Measurements from ENCODE around the gene SPI1.

Gene SPI1

GRCh38 chr11:47329987-47330931 is 48.1 kb downstream of the SPI1 start:
- Histone ChIP-seq H3K27ac (ENCODE audit: low read length) (no peak overlapping the region), H3K27me3 (ENCODE audit: control insufficient read depth, insufficient read depth, low read length) (no peaks in the 10 kb centered on the region), H3K4me1 (ENCODE audit: control insufficient read depth, insufficient read depth, low read length) (no peaks in the 10 kb centered on the region), H3K4me3 (ENCODE audit: low read length) (no peak overlapping the region), H3K36me3 (ENCODE audit: control insufficient read depth, insufficient read depth, low read length) (peaks cover 13% of the 10 kb centered on the region), H3K9me3 (ENCODE audit: control insufficient read depth, insufficient read depth, low read length) (no peaks in the 10 kb centered on the region)
- DNase-seq (ENCODE audit: low read depth, low spot score): no peak
- no CpG with 5 or more reads among the region's 16 CpGs for WGBS (ENCODE audit: insufficient coverage, insufficient read length)

- no peak for DNase-seq (ENCODE audit: low read depth, low spot score)
- Histone ChIP-seq H3K27me3 (ENCODE audit: control insufficient read depth, insufficient read depth, low read length) (no peaks in the 10 kb centered on the region), H3K27ac (ENCODE audit: low read length) (no peak overlapping the region), H3K9me3 (ENCODE audit: control insufficient read depth, insufficient read depth, low read length) (no peaks in the 10 kb centered on the region), H3K4me1 (ENCODE audit: control insufficient read depth, insufficient read depth, low read length) (no peaks in the 10 kb centered on the region), H3K4me3 (ENCODE audit: low read length) (no peak overlapping the region), H3K36me3 (ENCODE audit: control insufficient read depth, insufficient read depth, low read length) (peaks cover 13% of the 10 kb centered on the region)
- WGBS (ENCODE audit: insufficient coverage, insufficient read length): no CpG with 5 or more reads among the region's 12 CpGs
Measured at GRCh38 chr11:47329431-47329986, 48.8 kb downstream of the SPI1 start.

GRCh38 chr11:47328449-47329390 is 49.6 kb downstream of the SPI1 start:
- DNase-seq (ENCODE audit: low read depth, low spot score): no peak
- no peaks in the 10 kb centered on the region for H3K4me1 ChIP-seq (ENCODE audit: control insufficient read depth, insufficient read depth, low read length)
- WGBS (ENCODE audit: insufficient coverage, insufficient read length): no CpG with 5 or more reads among the region's 29 CpGs
- peaks cover 13% of the 10 kb centered on the region for H3K36me3 ChIP-seq (ENCODE audit: control insufficient read depth, insufficient read depth, low read length)
- H3K27me3 ChIP-seq (ENCODE audit: control insufficient read depth, insufficient read depth, low read length): no peaks in the 10 kb centered on the region
- no peak overlapping the region for H3K27ac ChIP-seq (ENCODE audit: low read length)
- H3K9me3 ChIP-seq (ENCODE audit: control insufficient read depth, insufficient read depth, low read length): no peaks in the 10 kb centered on the region
- H3K4me3 ChIP-seq (ENCODE audit: low read length): no peak overlapping the region

- WGBS (ENCODE audit: insufficient coverage, insufficient read length): no CpG with 5 or more reads among the region's 5 CpGs
- Histone ChIP-seq H3K27me3 (ENCODE audit: control insufficient read depth, insufficient read depth, low read length) (no peaks in the 10 kb centered on the region), H3K9me3 (ENCODE audit: control insufficient read depth, insufficient read depth, low read length) (no peaks in the 10 kb centered on the region), H3K4me1 (ENCODE audit: control insufficient read depth, insufficient read depth, low read length) (no peaks in the 10 kb centered on the region), H3K36me3 (ENCODE audit: control insufficient read depth, insufficient read depth, low read length) (peaks cover 13% of the 10 kb centered on the region), H3K27ac (ENCODE audit: low read length) (no peak overlapping the region), H3K4me3 (ENCODE audit: low read length) (no peak overlapping the region)
- no peak for DNase-seq (ENCODE audit: low read depth, low spot score)
Measured at GRCh38 chr11:47327949-47328348, 50.4 kb downstream of the SPI1 start.

- no peak for DNase-seq (ENCODE audit: low read depth, low spot score)
Measured at GRCh38 chr11:47327025-47327424, 51.3 kb downstream of the SPI1 start.

GRCh38 chr11:47326198-47326597 is 52.1 kb downstream of the SPI1 start:
- H3K9me3 ChIP-seq (ENCODE audit: control insufficient read depth, insufficient read depth, low read length): no peaks in the 10 kb centered on the region
- peaks cover 13% of the 10 kb centered on the region for H3K36me3 ChIP-seq (ENCODE audit: control insufficient read depth, insufficient read depth, low read length)
- no peaks in the 10 kb centered on the region for H3K27me3 ChIP-seq (ENCODE audit: control insufficient read depth, insufficient read depth, low read length)
- no CpG with 5 or more reads among the region's 12 CpGs for WGBS (ENCODE audit: insufficient coverage, insufficient read length)
- DNase-seq (ENCODE audit: low read depth, low spot score): no peak
- H3K4me1 ChIP-seq (ENCODE audit: control insufficient read depth, insufficient read depth, low read length): no peaks in the 10 kb centered on the region
- no peak overlapping the region for H3K27ac ChIP-seq (ENCODE audit: low read length)
- H3K4me3 ChIP-seq (ENCODE audit: low read length): no peak overlapping the region

More at GRCh38 chr11:47327025-47327424, 51.3 kb downstream of the SPI1 start:
- no peaks in the 10 kb centered on the region for H3K27me3 ChIP-seq (ENCODE audit: control insufficient read depth, insufficient read depth, low read length)
- no peaks in the 10 kb centered on the region for H3K9me3 ChIP-seq (ENCODE audit: control insufficient read depth, insufficient read depth, low read length)
- no peaks in the 10 kb centered on the region for H3K4me1 ChIP-seq (ENCODE audit: control insufficient read depth, insufficient read depth, low read length)
- H3K27ac ChIP-seq (ENCODE audit: low read length): no peak overlapping the region
- no peak overlapping the region for H3K4me3 ChIP-seq (ENCODE audit: low read length)
- no CpG with 5 or more reads among the region's 13 CpGs for WGBS (ENCODE audit: insufficient coverage, insufficient read length)
- H3K36me3 ChIP-seq (ENCODE audit: control insufficient read depth, insufficient read depth, low read length): peaks cover 13% of the 10 kb centered on the region

- Histone ChIP-seq H3K27me3 (ENCODE audit: control insufficient read depth, insufficient read depth, low read length) (no peaks in the 10 kb centered on the region), H3K4me1 (ENCODE audit: control insufficient read depth, insufficient read depth, low read length) (no peaks in the 10 kb centered on the region), H3K27ac (ENCODE audit: low read length) (no peak overlapping the region), H3K9me3 (ENCODE audit: control insufficient read depth, insufficient read depth, low read length) (no peaks in the 10 kb centered on the region), H3K4me3 (ENCODE audit: low read length) (no peak overlapping the region), H3K36me3 (ENCODE audit: control insufficient read depth, insufficient read depth, low read length) (peaks cover 13% of the 10 kb centered on the region)
- DNase-seq (ENCODE audit: low read depth, low spot score): no peak
- WGBS (ENCODE audit: insufficient coverage, insufficient read length): no CpG with 5 or more reads among the region's 15 CpGs
Measured at GRCh38 chr11:47325271-47326041, 52.9 kb downstream of the SPI1 start.

GRCh38 chr11:47324520-47324919 is 53.8 kb downstream of the SPI1 start:
- Histone ChIP-seq H3K36me3 (ENCODE audit: control insufficient read depth, insufficient read depth, low read length) (peaks cover 11% of the 10 kb centered on the region), H3K27me3 (ENCODE audit: control insufficient read depth, insufficient read depth, low read length) (no peaks in the 10 kb centered on the region), H3K27ac (ENCODE audit: low read length) (no peak overlapping the region), H3K9me3 (ENCODE audit: control insufficient read depth, insufficient read depth, low read length) (no peaks in the 10 kb centered on the region), H3K4me1 (ENCODE audit: control insufficient read depth, insufficient read depth, low read length) (no peaks in the 10 kb centered on the region), H3K4me3 (ENCODE audit: low read length) (no peak overlapping the region)
- no CpG with 5 or more reads among the region's 12 CpGs for WGBS (ENCODE audit: insufficient coverage, insufficient read length)
- no peak for DNase-seq (ENCODE audit: low read depth, low spot score)

GRCh38 chr11:47318166-47318565 is 60.2 kb downstream of the SPI1 start:
- H3K4me3 ChIP-seq (ENCODE audit: low read length): no peak overlapping the region
- no peaks in the 10 kb centered on the region for H3K27me3 ChIP-seq (ENCODE audit: control insufficient read depth, insufficient read depth, low read length)
- WGBS (ENCODE audit: insufficient coverage, insufficient read length): no CpG with 5 or more reads among the region's 2 CpGs
- H3K27ac ChIP-seq (ENCODE audit: low read length): no peak overlapping the region
- H3K4me1 ChIP-seq (ENCODE audit: control insufficient read depth, insufficient read depth, low read length): no peaks in the 10 kb centered on the region
- DNase-seq (ENCODE audit: low read depth, low spot score): no peak
- no peaks in the 10 kb centered on the region; the same call in 1 of the 2 replicates for H3K36me3 ChIP-seq (ENCODE audit: control insufficient read depth, insufficient read depth, low read length)
- no peaks in the 10 kb centered on the region for H3K9me3 ChIP-seq (ENCODE audit: control insufficient read depth, insufficient read depth, low read length)
